Loucy (cell line): ENCODE data around the gene PEMT.

Source experiments
- H2AFZ ChIP-seq: fragments of 200-600 bp; sonication (generic); 2 replicates; pipeline ENCODE4 v1.6.0; 2016; ENCODE audit warnings: antibody characterized with exemption, mild to moderate bottlenecking, low read length, moderate library complexity
- H3F3A ChIP-seq: fragments of 200-600 bp; 2 replicates; pipeline ENCODE4 v1.6.0; 2016; ENCODE audit warnings: antibody characterized with exemption, low read depth, mild to moderate bottlenecking
- H3K27me3 ChIP-seq: fragments of 200-600 bp; sonication (generic); 2 replicates; pipeline ENCODE4 v1.6.1; 2014; ENCODE audit warnings: low read length, mild to moderate bottlenecking; ENCODE audit not compliant: insufficient read depth, poor library complexity, severe bottlenecking
- H3K36me3 ChIP-seq: fragments of 200-600 bp; sonication (generic); 2 replicates; pipeline ENCODE4 v1.6.1; 2016; ENCODE audit warnings: low read length; ENCODE audit not compliant: insufficient read depth
- H3K4me1 ChIP-seq: fragments of 200-600 bp; sonication (generic); 2 replicates; pipeline ENCODE4 v1.5.1; 2014; ENCODE audit warnings: low read length, mild to moderate bottlenecking; ENCODE audit not compliant: insufficient read depth, poor library complexity, severe bottlenecking
- H3K4me2 ChIP-seq: fragments of 200-600 bp; sonication (generic); 2 replicates; pipeline ENCODE4 v1.6.0; 2014; ENCODE audit warnings: antibody characterized with exemption, low read length, low read depth, mild to moderate bottlenecking; ENCODE audit not compliant: poor library complexity, severe bottlenecking
- H3K4me3 ChIP-seq: fragments of 200-600 bp; sonication (generic); 2 replicates; pipeline ENCODE4 v1.5.1; 2014; ENCODE audit warnings: low read length, mild to moderate bottlenecking, mixed read lengths; ENCODE audit not compliant: poor library complexity, severe bottlenecking
- H3K79me2 ChIP-seq: fragments of 200-600 bp; sonication (generic); 2 replicates; pipeline ENCODE4 v1.6.1; 2014; ENCODE audit warnings: low read length; ENCODE audit not compliant: insufficient read depth
- H3K9ac ChIP-seq: fragments of 200-600 bp; sonication (generic); 2 replicates; pipeline ENCODE4 v1.6.0; 2014; ENCODE audit warnings: mild to moderate bottlenecking, low read depth, low read length, moderate library complexity; ENCODE audit not compliant: poor library complexity, severe bottlenecking
- H3K9me2 ChIP-seq: fragments of 200-600 bp; sonication (generic); replicated peaks from 2 replicates; pipeline ENCODE4 v1.6.1; 2016; ENCODE audit warnings: low read depth, low read length, mixed read lengths
- H3K9me3 ChIP-seq: fragments of 200-600 bp; sonication (generic); 2 replicates; pipeline ENCODE4 v1.6.1; 2014; ENCODE audit warnings: mild to moderate bottlenecking, antibody characterized with exemption, low read length, low read depth; ENCODE audit not compliant: insufficient read depth
- H4K20me1 ChIP-seq: fragments of 200-600 bp; sonication (generic); 2 replicates; pipeline ENCODE4 v1.6.0; 2014; ENCODE audit warnings: antibody characterized with exemption, low read length, mild to moderate bottlenecking; ENCODE audit not compliant: insufficient read depth, poor library complexity, severe bottlenecking
- CTCF ChIP-seq: fragments of 200-600 bp; sonication (generic); conservative IDR thresholded peaks from 2 replicates; pipeline ENCODE4 v1.5.1; 2014; ENCODE audit warnings: mild to moderate bottlenecking, antibody characterized with exemption, low read length
- EZH2phosphoT487 ChIP-seq: fragments of 200-600 bp; IDR thresholded peaks from 2 replicates; pipeline ENCODE4 v1.6.1; 2018; ENCODE audit warnings: antibody characterized with exemption, mild to moderate bottlenecking, moderate library complexity, borderline replicate concordance

Gene PEMT

GRCh38 chr17:17555151-17555550, 36.4 kb downstream of the PEMT start:
- no peaks in the 10 kb centered on the region for H3K4me1 ChIP-seq
- TF ChIP-seq CTCF (no peak), EZH2phosphoT487 (no peak)
- no peak overlapping the region for H3K4me3 ChIP-seq
- H4K20me1 ChIP-seq, result no peaks in the 10 kb centered on the region
- H3K79me2 ChIP-seq, result no peaks in the 10 kb centered on the region
- H2AFZ ChIP-seq, result no peak overlapping the region
- no peaks in the 10 kb centered on the region for H3K9me3 ChIP-seq
- H3K27me3 ChIP-seq, result no peaks in the 10 kb centered on the region
- no peaks in the 10 kb centered on the region for H3F3A ChIP-seq
- no peak overlapping the region for H3K9ac ChIP-seq
- H3K4me2 ChIP-seq, result no peak overlapping the region
- no peaks in the 10 kb centered on the region for H3K9me2 ChIP-seq
- no peaks in the 10 kb centered on the region for H3K36me3 ChIP-seq

GRCh38 chr17:17554266-17554665, 37.2 kb downstream of the PEMT start:
- Histone ChIP-seq H3K4me3 (no peak overlapping the region), H3K9me3 (no peaks in the 10 kb centered on the region), H3K9ac (no peak overlapping the region), H3K27me3 (no peaks in the 10 kb centered on the region), H4K20me1 (no peaks in the 10 kb centered on the region), H3K4me2 (no peak overlapping the region), H3K79me2 (no peaks in the 10 kb centered on the region), H3K4me1 (no peaks in the 10 kb centered on the region), H3K9me2 (no peaks in the 10 kb centered on the region), H3F3A (no peaks in the 10 kb centered on the region), H2AFZ (no peak overlapping the region), H3K36me3 (no peaks in the 10 kb centered on the region)
- TF ChIP-seq EZH2phosphoT487, result no peak

GRCh38 chr17:17553217-17554195, 38.0 kb downstream of the PEMT start:
- Histone ChIP-seq H3K4me1 (no peaks in the 10 kb centered on the region), H3K27me3 (no peaks in the 10 kb centered on the region), H3K36me3 (no peaks in the 10 kb centered on the region), H3K4me3 (no peak overlapping the region), H3K4me2 (no peak overlapping the region), H3K9me2 (no peaks in the 10 kb centered on the region), H4K20me1 (no peaks in the 10 kb centered on the region), H3F3A (no peaks in the 10 kb centered on the region), H3K9me3 (no peaks in the 10 kb centered on the region), H3K79me2 (no peaks in the 10 kb centered on the region), H3K9ac (no peak overlapping the region), H2AFZ (no peak overlapping the region)
- TF ChIP-seq CTCF, result no peak
- no peak for TF ChIP-seq EZH2phosphoT487
